ENCODE results near the gene VAPA.
A peak's percentile ranks its signal among the peaks of the same experiment; 100 is the strongest.

VAPA gene

DNA sequence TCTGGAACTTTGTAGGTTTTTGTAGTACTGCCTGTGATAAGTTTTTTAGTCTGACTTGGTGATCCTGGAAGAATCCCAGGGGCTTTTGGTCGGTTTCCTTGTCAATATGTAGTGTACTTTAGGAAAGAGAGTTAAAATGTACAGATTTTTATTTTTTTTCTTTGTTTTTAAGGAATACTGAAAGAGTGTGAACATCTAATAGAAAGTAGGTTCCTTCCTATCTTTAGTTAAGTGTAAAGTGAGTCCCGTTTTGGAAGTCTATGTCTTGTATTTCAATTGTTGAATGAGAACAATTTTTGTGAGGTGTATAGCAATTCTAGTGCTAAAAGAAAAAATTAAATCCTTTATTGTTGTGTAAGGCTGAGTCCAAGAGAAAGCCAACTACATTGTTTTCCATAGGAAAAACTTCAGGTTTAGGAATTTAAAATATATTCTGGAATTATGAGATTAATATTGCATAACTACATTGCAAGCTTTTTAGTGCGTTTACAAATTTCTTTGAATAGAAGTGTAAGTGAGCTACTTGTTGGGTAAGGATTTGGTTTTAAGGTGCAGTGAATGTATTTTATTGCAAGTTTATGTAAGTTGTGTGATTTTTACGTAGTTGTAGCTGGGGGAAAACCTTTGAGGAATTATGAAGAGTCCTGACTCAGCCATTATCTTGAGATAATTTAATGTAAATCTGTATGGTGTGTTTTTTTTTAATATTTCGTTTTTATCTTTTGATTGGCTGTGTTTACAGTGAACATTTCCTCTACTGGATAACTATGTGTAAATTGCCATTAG lies 1.7 kb downstream of the VAPA start:
- FAIRE-seq = no peak

GRCh38 chr18:9916077-9916639 lies 2.3 kb downstream of the VAPA start:
- no peak for FAIRE-seq

DNA sequence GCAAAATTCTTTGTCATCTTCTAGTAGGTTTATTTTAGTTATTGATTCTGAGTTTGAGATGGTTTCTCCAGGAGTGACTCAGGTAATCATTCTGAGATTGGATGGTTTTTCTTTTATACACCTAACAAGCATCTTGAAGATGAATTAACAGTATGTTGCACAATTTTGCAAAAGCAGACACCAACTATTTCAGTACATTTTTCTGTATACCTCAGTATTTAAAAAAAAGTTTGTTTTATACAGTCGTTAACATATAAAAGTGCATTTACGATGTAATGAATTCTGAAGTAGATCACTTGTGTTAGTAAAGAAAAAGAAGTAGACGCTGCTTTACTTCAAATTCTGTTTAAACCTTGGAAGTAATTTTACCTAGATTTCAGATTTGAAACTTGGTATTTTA lies 3.0 kb downstream of the VAPA start:
- FAIRE-seq = no peak

GRCh38 chr18:9918016-9918680 lies 4.3 kb downstream of the VAPA start:
- FAIRE-seq = no peak

GRCh38 chr18:9919564-9920232 lies 5.9 kb downstream of the VAPA start:
- no peak for FAIRE-seq

DNA sequence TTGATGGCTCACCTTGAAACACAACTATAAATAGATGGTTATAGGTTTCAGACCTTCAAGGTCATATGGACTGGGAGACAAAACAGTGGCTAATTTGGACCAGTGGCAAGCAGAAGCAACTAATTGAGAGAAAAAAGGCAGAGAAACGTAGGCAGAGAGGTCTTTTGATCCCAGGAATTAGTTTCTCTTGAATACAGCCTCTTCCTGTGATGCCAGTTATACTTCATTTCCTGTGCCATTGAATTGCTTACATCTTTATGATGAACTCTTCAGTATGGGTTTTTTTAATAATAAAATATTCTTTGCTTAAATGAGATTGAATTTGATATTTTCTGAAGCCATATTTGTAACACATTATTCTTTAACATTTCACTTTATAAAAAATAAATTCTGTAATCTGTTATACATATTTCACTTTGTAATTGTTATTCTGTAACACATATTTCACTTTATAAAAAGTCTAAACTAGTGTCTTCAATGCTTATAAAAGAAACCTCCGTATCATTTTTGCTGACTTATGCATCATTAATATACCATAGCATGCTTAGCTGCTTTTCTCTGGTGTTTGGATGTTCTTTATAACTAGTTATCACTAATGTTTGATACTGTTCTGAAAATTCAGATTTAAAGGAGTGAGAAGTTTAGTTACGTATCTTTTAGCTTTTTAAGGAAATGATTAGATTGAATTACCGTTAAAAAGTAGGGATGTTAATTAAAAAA lies 8.9 kb downstream of the VAPA start:
- peak; percentile 68 for FAIRE-seq

GRCh38 chr18:9924371-9924943 lies 10.6 kb downstream of the VAPA start:
- no peak for FAIRE-seq

DNA sequence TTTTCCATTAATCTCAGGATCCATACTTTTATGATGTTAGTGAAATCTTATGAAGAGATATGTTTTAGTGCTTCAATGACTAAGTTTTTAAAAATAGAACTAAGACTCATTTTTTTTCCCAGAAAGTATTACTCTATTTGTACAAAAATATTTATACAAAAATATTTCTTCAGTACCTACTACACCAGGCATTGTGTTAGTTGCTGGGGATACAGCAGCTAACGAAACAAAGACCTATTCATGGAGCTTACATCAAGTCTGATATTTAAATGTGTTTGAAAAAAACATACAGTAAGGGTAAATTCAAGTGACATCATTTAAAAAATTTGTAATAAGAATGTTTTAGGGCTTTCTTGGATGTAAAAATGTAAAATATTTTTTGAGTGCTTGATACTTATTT lies 11.6 kb downstream of the VAPA start:
- no peak for FAIRE-seq

DNA sequence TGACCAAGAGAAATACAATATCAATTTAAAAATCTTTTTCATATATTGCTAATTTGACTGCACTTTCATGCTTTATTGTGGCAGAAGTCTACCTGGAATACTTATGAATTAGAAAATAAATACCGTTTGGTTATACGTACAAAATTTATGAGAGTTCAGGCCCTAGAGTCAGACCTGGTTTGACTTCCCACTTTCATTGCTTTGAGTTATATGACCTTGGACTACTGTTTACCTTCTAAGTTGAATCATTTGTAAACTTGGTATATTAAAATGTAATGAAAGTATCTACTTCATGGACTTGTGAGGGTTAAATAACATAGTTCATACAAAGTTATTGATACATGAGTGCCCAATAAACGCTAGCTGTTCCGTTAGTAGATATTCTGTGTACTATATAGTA lies 12.0 kb downstream of the VAPA start:
- FAIRE-seq = no peak

GRCh38 chr18:9926223-9926894 lies 12.5 kb downstream of the VAPA start:
- FAIRE-seq = no peak

- FAIRE-seq = no peak
Observed at GRCh38 chr18:9926977-9927376, 13.2 kb downstream of the VAPA start.

- FAIRE-seq = no peak
Observed at GRCh38 chr18:9927392-9928063, 13.7 kb downstream of the VAPA start.

DNA sequence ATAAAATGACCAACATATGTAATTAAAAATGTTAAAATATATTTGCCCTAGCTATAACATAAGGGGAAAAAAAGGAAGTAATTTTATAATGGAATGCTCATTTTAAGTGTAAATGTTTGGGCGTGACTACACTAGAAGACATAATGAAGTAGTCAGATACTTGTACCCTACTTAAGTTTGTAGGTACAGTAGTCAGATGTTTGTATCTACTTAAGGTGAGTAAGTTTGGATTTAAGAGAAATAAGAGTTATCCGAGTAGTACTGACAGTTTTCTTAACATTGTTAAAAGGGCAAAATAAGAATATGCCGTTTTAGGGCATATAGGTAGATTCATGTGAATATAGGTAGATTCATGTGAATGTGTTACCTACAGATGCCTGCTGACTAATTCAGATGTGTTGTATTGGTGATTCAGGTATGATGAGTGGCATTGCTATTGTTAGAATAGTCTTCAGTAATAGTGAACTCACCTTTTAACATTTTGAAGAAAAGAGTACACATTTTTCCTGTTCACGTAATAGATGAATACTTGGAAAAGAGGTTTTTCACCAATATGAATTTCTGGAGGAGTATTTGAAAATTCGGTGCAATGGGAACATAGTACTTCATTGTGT lies 14.9 kb downstream of the VAPA start:
- no peak for FAIRE-seq

GRCh38 chr18:9930299-9930884 lies 16.6 kb downstream of the VAPA start:
- no peak for FAIRE-seq

GRCh38 chr18:9931146-9931545 lies 17.3 kb downstream of the VAPA start:
- FAIRE-seq = no peak

- no peak for FAIRE-seq
Observed at GRCh38 chr18:9931678-9932077, 17.9 kb downstream of the VAPA start.

- FAIRE-seq = no peak
Observed at GRCh38 chr18:9933865-9934264, 20.0 kb downstream of the VAPA start.

- FAIRE-seq = no peak
Observed at GRCh38 chr18:9934274-9934673, 20.5 kb downstream of the VAPA start.

DNA sequence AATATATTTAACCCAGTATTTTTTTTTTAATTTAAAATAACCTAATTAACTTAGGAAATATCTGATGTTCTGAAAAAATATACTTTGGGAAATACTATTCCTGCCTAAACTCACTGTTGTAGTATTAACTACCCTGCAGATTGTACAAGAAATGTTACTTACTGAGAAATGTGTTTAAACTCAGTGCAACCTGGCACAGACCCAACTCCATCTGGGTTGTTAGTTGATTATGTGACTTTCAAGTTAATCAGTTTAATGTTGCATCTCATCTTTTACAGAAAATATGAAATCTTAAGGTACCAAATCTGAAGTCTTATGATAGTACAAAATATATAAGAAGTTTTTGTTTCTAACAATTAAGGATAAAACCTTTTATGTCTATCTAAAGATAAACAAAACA lies 27.3 kb downstream of the VAPA start:
- FAIRE-seq = no peak

DNA sequence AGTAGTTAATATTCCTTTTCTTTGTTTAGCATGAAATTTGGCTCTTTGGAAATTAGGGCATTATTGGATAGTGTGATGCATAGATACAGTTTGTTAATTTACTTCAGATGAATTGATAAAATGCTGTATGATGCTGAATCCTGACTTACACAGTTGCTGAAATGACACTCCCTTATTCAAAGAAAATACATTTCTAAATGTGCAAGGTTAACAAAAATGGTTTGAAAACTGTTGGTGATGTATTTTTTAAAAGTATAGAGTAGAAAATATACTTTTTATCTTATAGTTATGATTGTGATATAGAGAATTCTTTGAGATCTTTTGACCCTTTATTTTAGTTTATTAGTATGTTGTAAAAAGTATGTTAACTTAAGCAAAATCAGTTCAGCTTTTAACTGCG lies 27.8 kb downstream of the VAPA start:
- FAIRE-seq = peak; percentile 41

GRCh38 chr18:9943311-9943710 lies 29.5 kb downstream of the VAPA start:
- FAIRE-seq = no peak

Data from G401.6 (cell line).